A673 (cell line): ENCODE measurements around the gene GRIP1. TPM values are rescaled to one million over a fixed set of nuclear protein-coding genes. Genes with fewer than 3 reads are reported as not detected.

Source experiments
- BruUV-seq: library from RNA; stranded (reverse); fragments of 400-500 nt; replicated peaks from 2 replicates; lab custom pipeline; 2021; lab: Mats Ljungman, UMichigan
- CTCF ChIA-PET: fragments of 300-600 bp; sonication (Branson Sonifier 250); formaldehyde crosslinking; loops from one replicate; lab custom pipeline; 2022; ENCODE audit warnings: antibody characterized with exemption; lab: Charles Lee
- POLR2A ChIA-PET: fragments of 300-600 bp; sonication (Branson Sonifier 250); formaldehyde crosslinking; loops from one replicate; lab custom pipeline; 2022; ENCODE audit warnings: antibody characterized with exemption; ENCODE audit not compliant: low non-redundant PET; lab: Charles Lee
- DNase-seq: peaks from one replicate; pipeline ENCODE4 v3.0.0-alpha.2; 2015; ENCODE audit warnings: low spot score
- H3K27ac ChIP-seq: fragments of 200-600 bp; sonication (generic); 2 replicates; pipeline ENCODE4 v1.5.1; 2016; ENCODE audit warnings: mixed run types, low read depth, mild to moderate bottlenecking, mixed read lengths, antibody characterized with exemption, low read length; ENCODE audit not compliant: poor library complexity, severe bottlenecking
- H3K27me3 ChIP-seq: fragments of 200-600 bp; sonication (generic); replicated peaks from 2 replicates; pipeline ENCODE4 v1.6.1; 2017; ENCODE audit warnings: mixed run types, low read depth, mild to moderate bottlenecking, mixed read lengths, antibody characterized with exemption, low read length; ENCODE audit not compliant: insufficient read depth, poor library complexity
- H3K36me3 ChIP-seq: fragments of 200-600 bp; sonication (generic); 2 replicates; pipeline ENCODE4 v1.6.1; 2016; ENCODE audit warnings: mixed run types, mild to moderate bottlenecking, mixed read lengths, antibody characterized with exemption, low read length; ENCODE audit not compliant: insufficient read depth, poor library complexity, severe bottlenecking
- H3K4me1 ChIP-seq: fragments of 200-600 bp; sonication (generic); 2 replicates; pipeline ENCODE4 v1.6.1; 2017; ENCODE audit warnings: mixed run types, mild to moderate bottlenecking, mixed read lengths, antibody characterized with exemption, low read length; ENCODE audit not compliant: insufficient read depth, poor library complexity, severe bottlenecking
- H3K4me3 ChIP-seq: fragments of 200-600 bp; sonication (generic); 2 replicates; pipeline ENCODE4 v1.5.1; 2016; ENCODE audit warnings: low read depth, mixed run types, mild to moderate bottlenecking, mixed read lengths, low read length; ENCODE audit not compliant: poor library complexity, severe bottlenecking
- H3K9me3 ChIP-seq: fragments of 200-600 bp; sonication (generic); 2 replicates; pipeline ENCODE4 v1.6.1; 2016; ENCODE audit warnings: mixed run types, low read depth, mild to moderate bottlenecking, mixed read lengths, antibody characterized with exemption, low read length; ENCODE audit not compliant: poor library complexity, severe bottlenecking
- EZH2 ChIP-seq: fragments of 200-600 bp; sonication (generic); IDR thresholded peaks from 2 replicates; pipeline ENCODE4 v1.6.1; 2017; ENCODE audit warnings: borderline replicate concordance, low read depth, mild to moderate bottlenecking, mixed read lengths, antibody characterized with exemption, low read length; ENCODE audit not compliant: poor library complexity, severe bottlenecking
- intact Hi-C: fragments of 100-400 bp; cut with micrococcal nuclease; formaldehyde crosslinking; loops from one replicate; pipeline ENCODE4 v1.10.0; 2022; ENCODE audit not compliant: unreplicated experiment
- total RNA-seq: library from RNA; stranded (reverse); gene quantifications from 2 replicates; pipeline ENCODE4 v1.2.3, GENCODE V29; 2021
- TF ChIP-seq, protein P1 (sequence below): fragments of 300-800, 200-600 bp; sonication (generic); conservative IDR thresholded peaks from 2 replicates; pipeline ENCODE4 v1.5.1; 2017; ENCODE audit warnings: low read depth, mild to moderate bottlenecking, antibody characterized with exemption, low read length, moderate library complexity, mixed read lengths

Gene GRIP1
- total RNA-seq, 1 experiment from 2014 or later, result 3.6 TPM

DNA sequence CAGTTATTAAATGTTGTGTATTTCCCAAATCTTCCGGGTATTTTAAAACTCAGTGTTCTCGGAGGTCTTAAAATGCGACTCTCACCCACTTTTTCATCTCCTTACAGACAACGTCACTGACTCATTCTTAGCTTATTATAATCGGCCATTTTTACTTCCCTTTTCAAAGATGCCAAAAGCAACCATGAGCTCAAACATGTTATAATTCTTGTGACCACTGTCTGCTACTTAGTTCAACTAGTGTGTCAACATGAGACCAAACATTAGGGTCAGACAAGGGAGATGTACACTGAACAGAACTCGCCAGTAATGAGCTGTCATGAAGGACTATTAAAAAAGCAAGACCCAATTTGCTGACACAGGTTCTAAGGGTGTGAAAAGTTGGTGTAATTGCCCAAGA lies 4.2 kb upstream of the GRIP1 start:
- peak; percentile 35 for DNase-seq

DNA sequence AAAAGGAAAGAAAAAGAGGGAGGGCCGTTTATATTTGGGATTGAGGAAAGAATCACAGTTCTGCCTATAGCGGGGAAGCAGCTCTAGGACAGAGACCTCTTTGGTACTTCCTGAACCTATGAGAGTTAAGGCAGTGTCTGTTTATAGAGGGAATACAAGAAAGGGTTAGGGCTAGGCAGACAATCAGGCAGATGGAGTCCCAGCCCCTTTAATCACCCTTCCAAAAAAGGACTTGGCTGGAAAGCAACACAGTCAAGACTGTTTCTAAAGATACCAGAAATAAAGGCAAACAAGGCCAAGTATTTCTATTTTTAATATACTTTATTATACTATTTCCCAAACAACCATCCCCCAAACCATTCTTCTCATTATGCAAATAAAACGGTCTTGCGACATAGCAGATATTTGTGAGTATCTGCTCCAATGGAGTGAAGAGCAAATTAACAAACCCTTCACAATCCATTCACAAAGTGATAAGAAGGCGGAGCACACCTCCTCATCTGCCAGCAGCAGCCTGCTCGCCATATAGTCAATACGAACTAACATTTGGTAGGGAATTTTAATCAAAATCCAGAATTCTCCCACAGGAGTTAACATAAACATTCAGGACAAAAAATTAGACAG lies 697 bp upstream of the GRIP1 start:
- DNase-seq, result no peak
- no peak overlapping the region for H3K27ac ChIP-seq
- TF ChIP-seq, protein P1, sequence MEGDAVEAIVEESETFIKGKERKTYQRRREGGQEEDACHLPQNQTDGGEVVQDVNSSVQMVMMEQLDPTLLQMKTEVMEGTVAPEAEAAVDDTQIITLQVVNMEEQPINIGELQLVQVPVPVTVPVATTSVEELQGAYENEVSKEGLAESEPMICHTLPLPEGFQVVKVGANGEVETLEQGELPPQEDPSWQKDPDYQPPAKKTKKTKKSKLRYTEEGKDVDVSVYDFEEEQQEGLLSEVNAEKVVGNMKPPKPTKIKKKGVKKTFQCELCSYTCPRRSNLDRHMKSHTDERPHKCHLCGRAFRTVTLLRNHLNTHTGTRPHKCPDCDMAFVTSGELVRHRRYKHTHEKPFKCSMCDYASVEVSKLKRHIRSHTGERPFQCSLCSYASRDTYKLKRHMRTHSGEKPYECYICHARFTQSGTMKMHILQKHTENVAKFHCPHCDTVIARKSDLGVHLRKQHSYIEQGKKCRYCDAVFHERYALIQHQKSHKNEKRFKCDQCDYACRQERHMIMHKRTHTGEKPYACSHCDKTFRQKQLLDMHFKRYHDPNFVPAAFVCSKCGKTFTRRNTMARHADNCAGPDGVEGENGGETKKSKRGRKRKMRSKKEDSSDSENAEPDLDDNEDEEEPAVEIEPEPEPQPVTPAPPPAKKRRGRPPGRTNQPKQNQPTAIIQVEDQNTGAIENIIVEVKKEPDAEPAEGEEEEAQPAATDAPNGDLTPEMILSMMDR, result no peak
- no peak for TF ChIP-seq EZH2
- no peaks in the 10 kb centered on the region for H3K9me3 ChIP-seq
- ChIA-PET CTCF (no interaction called here), POLR2A (no interaction called here)
- H3K4me3 ChIP-seq, result no peak overlapping the region
- H3K4me1 ChIP-seq, result no peaks in the 10 kb centered on the region
- BruUV-seq, result no TSS peak
- intact Hi-C loops, result no loop called here
- peaks cover 85% of the 10 kb centered on the region for H3K27me3 ChIP-seq
- H3K36me3 ChIP-seq, result no peaks in the 10 kb centered on the region

More for the DNA sequence above, 4.2 kb upstream of the GRIP1 start:
- Histone ChIP-seq H3K36me3 (no peaks in the 10 kb centered on the region), H3K4me1 (no peaks in the 10 kb centered on the region), H3K4me3 (no peak overlapping the region), H3K9me3 (no peaks in the 10 kb centered on the region), H3K27ac (no peak overlapping the region), H3K27me3 (peaks cover 92% of the 10 kb centered on the region)
- CTCF ChIA-PET, result no interaction called here
- BruUV-seq, result no TSS peak
- TF ChIP-seq, protein P1, result no peak
- TF ChIP-seq EZH2, result peak; percentile 37
- POLR2A ChIA-PET, result no interaction called here
- intact Hi-C loops, result no loop called here

DNA sequence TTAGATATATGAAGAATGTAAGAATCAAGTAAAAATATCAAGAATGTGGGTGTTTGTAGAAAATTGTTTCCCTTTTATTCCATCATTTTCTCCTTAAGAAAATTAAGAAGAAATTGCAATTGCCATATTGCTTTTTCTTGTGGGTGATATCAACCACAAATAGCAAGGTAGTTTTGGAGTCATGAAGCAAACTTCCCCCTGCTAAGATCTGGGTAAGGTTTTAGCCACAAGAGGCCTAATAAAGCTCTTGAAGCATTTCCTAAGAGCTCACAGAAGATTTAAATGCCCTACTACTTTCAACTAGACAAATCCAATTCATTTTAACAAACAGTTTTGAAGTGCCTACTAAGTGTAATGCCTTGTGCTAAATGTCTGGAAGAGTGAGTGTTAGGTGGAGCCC lies 2.6 kb downstream of the GRIP1 start:
- H3K36me3 ChIP-seq, result no peaks in the 10 kb centered on the region
- no peak overlapping the region for H3K4me3 ChIP-seq
- H3K9me3 ChIP-seq, result no peaks in the 10 kb centered on the region
- DNase-seq, result no peak
- TF ChIP-seq EZH2, result no peak
- TF ChIP-seq, protein P1, result no peak
- H3K4me1 ChIP-seq, result no peaks in the 10 kb centered on the region
- ChIA-PET POLR2A (no interaction called here), CTCF (no interaction called here)
- BruUV-seq, result no TSS peak
- peaks cover 80% of the 10 kb centered on the region for H3K27me3 ChIP-seq
- H3K27ac ChIP-seq, result no peak overlapping the region
- intact Hi-C loops, result no loop called here
